DLD1 (cell line): ENCODE results near the gene PBX1.

Experiments
- in situ Hi-C: cut with HindIII; loops from 2 replicates; pipeline ENCODE4 v1.10.0; 2017; ENCODE audit warnings: low sequenced_read_pairs

Gene PBX1

GRCh38 chr1:164611754-164612642 lies 53.0 kb downstream of the PBX1 start:
- in situ Hi-C loops: no loop called here

- in situ Hi-C loops: no loop called here
These were observed 54.2 kb downstream of the PBX1 start for GRCh38 chr1:164613176-164613575.

- in situ Hi-C loops: no loop called here
These were observed 55.3 kb downstream of the PBX1 start for GRCh38 chr1:164614316-164614715.

- in situ Hi-C loops: no loop called here
These were observed 58.6 kb downstream of the PBX1 start for GRCh38 chr1:164617377-164618201.

GRCh38 chr1:164618202-164618564 lies 59.2 kb downstream of the PBX1 start:
- in situ Hi-C loops: no loop called here

- in situ Hi-C loops: no loop called here
These were observed 60.2 kb downstream of the PBX1 start for GRCh38 chr1:164619006-164619784.

- in situ Hi-C loops: no loop called here
These were observed 63.3 kb downstream of the PBX1 start for GRCh38 chr1:164622068-164622845.

- in situ Hi-C loops: no loop called here
These were observed 64.8 kb downstream of the PBX1 start for GRCh38 chr1:164623805-164624204.

- in situ Hi-C loops: no loop called here
These were observed 65.4 kb downstream of the PBX1 start for GRCh38 chr1:164624400-164624799.

GRCh38 chr1:164625004-164625617 lies 66.1 kb downstream of the PBX1 start:
- in situ Hi-C loops: no loop called here

GRCh38 chr1:164628772-164629171 lies 69.8 kb downstream of the PBX1 start:
- in situ Hi-C loops: no loop called here

GRCh38 chr1:164629971-164630370 lies 71.0 kb downstream of the PBX1 start:
- in situ Hi-C loops: no loop called here

GRCh38 chr1:164630626-164631396 lies 71.8 kb downstream of the PBX1 start:
- in situ Hi-C loops: no loop called here

- in situ Hi-C loops: no loop called here
These were observed 72.8 kb downstream of the PBX1 start for GRCh38 chr1:164631751-164632150.

- in situ Hi-C loops: no loop called here
These were observed 75.0 kb downstream of the PBX1 start for GRCh38 chr1:164633997-164634396.

GRCh38 chr1:164635059-164635802 lies 76.2 kb downstream of the PBX1 start:
- in situ Hi-C loops: no loop called here

- in situ Hi-C loops: no loop called here
These were observed 77.1 kb downstream of the PBX1 start for GRCh38 chr1:164635803-164636731.
